ENCODE measurements around the gene ARMH1. TPM values are rescaled to one million over a fixed set of nuclear protein-coding genes. Genes with fewer than 3 reads are reported as not detected.
A peak's percentile ranks its signal among the peaks of the same experiment; 100 is the strongest.
"Not testable (repeated sequence)": the region's sequence is repeated elsewhere in the genome, so short reads cannot be mapped to it uniquely, and the experiment has no call there.

Gene ARMH1
- total RNA-seq, 2 experiments from 2014 or later: 139 to 144 TPM

DNA sequence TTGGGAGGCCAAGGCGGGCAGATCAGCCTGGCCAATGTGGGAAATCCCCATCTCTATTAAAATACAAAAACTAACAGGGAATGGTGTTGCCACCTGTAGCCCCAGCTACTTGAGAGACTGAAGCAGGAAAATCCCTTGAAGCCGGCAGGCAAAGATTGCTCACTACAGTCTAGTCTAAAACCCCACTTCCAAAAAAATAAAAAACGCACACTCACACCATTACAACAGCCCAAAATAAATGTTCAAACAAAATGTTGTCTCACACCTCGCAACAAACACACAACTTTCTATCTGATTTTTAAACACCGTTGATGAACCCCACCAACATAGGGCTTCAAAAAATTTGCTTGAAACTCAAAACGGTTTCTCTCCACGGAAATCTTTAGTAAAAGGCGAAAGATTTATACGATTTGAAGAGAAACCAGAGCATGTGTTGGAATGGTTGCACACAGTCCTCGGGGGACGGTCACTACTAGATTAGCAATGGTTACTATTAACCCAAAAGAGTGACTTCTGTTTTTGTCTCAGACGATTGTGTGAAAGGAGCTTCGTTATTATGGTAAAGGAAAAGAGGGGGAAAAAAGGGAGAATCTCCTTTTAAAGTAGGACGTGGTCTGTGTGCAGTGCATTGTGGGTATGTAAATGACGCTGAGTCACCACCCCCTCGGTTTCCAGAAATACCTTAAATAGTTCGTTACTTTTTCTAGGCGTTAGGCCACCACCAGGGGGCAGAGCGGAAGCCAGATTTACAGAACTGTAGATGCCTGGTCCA is 56.4 kb downstream of the ARMH1 start, which contains the start of gene RNU5D-1:
Gene RNU5D-1, minus strand, starts transcription at position 430 of the 772 bp plus-strand sequence.
- no peaks in the 10 kb centered on the region for H3K9me3 Mint-ChIP-seq
- peaks cover 4% of the 10 kb centered on the region for H3K27me3 Mint-ChIP-seq
- H3K4me1 Mint-ChIP-seq: peaks cover 46% of the 10 kb centered on the region
- DNase-seq: peak; percentile 88
- H3K36me3 Mint-ChIP-seq: peaks cover 10% of the 10 kb centered on the region
- H3K4me3 Mint-ChIP-seq: peak within 1 kb of the TSS; percentile 67
- H3K27ac Mint-ChIP-seq: peak within 1 kb of the TSS; percentile 99

- H3K27ac Mint-ChIP-seq: no peak overlapping the region
Observed at GRCh38 chr1:44733365-44733764, 58.9 kb downstream of the ARMH1 start.

GRCh38 chr1:44733784-44734183 is 59.3 kb downstream of the ARMH1 start:
- H3K27ac Mint-ChIP-seq: no peak overlapping the region
- peaks cover 4% of the 10 kb centered on the region for H3K27me3 Mint-ChIP-seq

More at GRCh38 chr1:44733365-44733764, 58.9 kb downstream of the ARMH1 start:
- Mint-ChIP-seq H3K4me3 (no peak overlapping the region), H3K27me3 (peaks cover 4% of the 10 kb centered on the region), H3K4me1 (peaks cover 28% of the 10 kb centered on the region), H3K36me3 (peaks cover 3% of the 10 kb centered on the region), H3K9me3 (no peaks in the 10 kb centered on the region)
- DNase-seq: no peak

GRCh38 chr1:44735992-44736391 is 61.5 kb downstream of the ARMH1 start:
- no peak overlapping the region for H3K4me3 Mint-ChIP-seq
- H3K27me3 Mint-ChIP-seq: peaks cover under 1% of the 10 kb centered on the region
- no peak overlapping the region for H3K27ac Mint-ChIP-seq
- DNase-seq: no peak
- H3K4me1 Mint-ChIP-seq: peaks cover 13% of the 10 kb centered on the region
- H3K36me3 Mint-ChIP-seq: peaks cover 5% of the 10 kb centered on the region
- H3K9me3 Mint-ChIP-seq: no peaks in the 10 kb centered on the region

More at GRCh38 chr1:44733784-44734183, 59.3 kb downstream of the ARMH1 start:
- Mint-ChIP-seq H3K4me1 (peaks cover 27% of the 10 kb centered on the region), H3K36me3 (peaks cover 3% of the 10 kb centered on the region), H3K9me3 (no peaks in the 10 kb centered on the region), H3K4me3 (no peak overlapping the region)
- DNase-seq: no peak

- H3K9me3 Mint-ChIP-seq, DNase-seq, H3K27me3 Mint-ChIP-seq: not testable (repeated sequence)
- peak overlapping the region; percentile 92 for H3K27ac Mint-ChIP-seq
- H3K36me3 Mint-ChIP-seq: peaks cover 19% of the 10 kb centered on the region
- peak overlapping the region; percentile 97 for H3K4me3 Mint-ChIP-seq
- peaks cover 12% of the 10 kb centered on the region for H3K4me1 Mint-ChIP-seq
Observed at GRCh38 chr1:44738953-44739306, 64.4 kb downstream of the ARMH1 start.

GRCh38 chr1:44739307-44740178 is 65.0 kb downstream of the ARMH1 start, which contains the start of gene KIF2C:
Gene KIF2C (plus strand): TSS chr1:44739837. CDS start chr1:44739933, 96 bp downstream.
- H3K27ac Mint-ChIP-seq: peak within 1 kb of the TSS; percentile 92
- H3K4me1 Mint-ChIP-seq: peaks cover 12% of the 10 kb centered on the region
- peak; percentile 98 for DNase-seq
- H3K27me3 Mint-ChIP-seq: no peaks in the 10 kb centered on the region
- H3K36me3 Mint-ChIP-seq: peaks cover 22% of the 10 kb centered on the region
- H3K4me3 Mint-ChIP-seq: peak within 1 kb of the TSS; percentile 97
- no peaks in the 10 kb centered on the region for H3K9me3 Mint-ChIP-seq

- H3K9me3 Mint-ChIP-seq: no peaks in the 10 kb centered on the region
- peaks cover 23% of the 10 kb centered on the region for H3K36me3 Mint-ChIP-seq
Observed at GRCh38 chr1:44740179-44740617, 65.7 kb downstream of the ARMH1 start.

GRCh38 chr1:44743211-44743610 is 68.7 kb downstream of the ARMH1 start:
- Mint-ChIP-seq H3K27me3 (no peaks in the 10 kb centered on the region), H3K9me3 (no peaks in the 10 kb centered on the region), H3K36me3 (peaks cover 33% of the 10 kb centered on the region), H3K4me3 (no peak overlapping the region), H3K4me1 (peaks cover 12% of the 10 kb centered on the region), H3K27ac (peak overlapping the region; percentile 6)
- DNase-seq: no peak

More at GRCh38 chr1:44740179-44740617, 65.7 kb downstream of the ARMH1 start:
- Mint-ChIP-seq H3K4me1 (peaks cover 12% of the 10 kb centered on the region), H3K27ac (peak overlapping the region; percentile 92), H3K4me3 (peak overlapping the region; percentile 97), H3K27me3 (no peaks in the 10 kb centered on the region)
- no peak for DNase-seq

- Mint-ChIP-seq H3K27ac (no peak overlapping the region), H3K36me3 (peaks cover 31% of the 10 kb centered on the region), H3K9me3 (no peaks in the 10 kb centered on the region), H3K4me3 (no peak overlapping the region), H3K27me3 (no peaks in the 10 kb centered on the region), H3K4me1 (peaks cover 10% of the 10 kb centered on the region)
- no peak for DNase-seq
Observed at GRCh38 chr1:44747878-44748277, 73.4 kb downstream of the ARMH1 start.

GRCh38 chr1:44757420-44757819 is 82.9 kb downstream of the ARMH1 start:
- H3K4me3 Mint-ChIP-seq: no peak overlapping the region
- DNase-seq: no peak
- peaks cover 16% of the 10 kb centered on the region for H3K4me1 Mint-ChIP-seq
- no peaks in the 10 kb centered on the region for H3K9me3 Mint-ChIP-seq
- no peaks in the 10 kb centered on the region for H3K27me3 Mint-ChIP-seq
- peak overlapping the region; percentile 6 for H3K27ac Mint-ChIP-seq
- peaks cover 62% of the 10 kb centered on the region for H3K36me3 Mint-ChIP-seq

DNA sequence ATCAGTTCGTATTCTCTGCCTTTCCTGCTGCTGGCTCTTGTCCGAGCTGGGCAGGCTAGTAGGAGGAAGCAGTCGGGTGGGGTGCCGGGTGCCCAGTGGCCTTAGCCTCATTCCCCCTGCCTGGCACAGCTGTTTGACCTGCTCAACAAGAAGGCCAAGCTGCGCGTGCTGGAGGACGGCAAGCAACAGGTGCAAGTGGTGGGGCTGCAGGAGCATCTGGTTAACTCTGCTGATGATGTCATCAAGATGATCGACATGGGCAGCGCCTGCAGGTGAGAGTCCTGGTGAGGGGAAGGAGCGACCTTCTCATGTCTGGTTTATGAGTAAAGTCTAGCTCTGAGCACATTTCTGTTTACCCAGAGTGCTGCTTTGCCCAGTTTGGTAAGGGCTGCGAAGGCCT is 84.6 kb downstream of the ARMH1 start:
- H3K4me3 Mint-ChIP-seq: no peak overlapping the region
- no peak for DNase-seq
- peaks cover 5% of the 10 kb centered on the region for H3K4me1 Mint-ChIP-seq
- H3K27me3 Mint-ChIP-seq: no peaks in the 10 kb centered on the region
- peaks cover 61% of the 10 kb centered on the region for H3K36me3 Mint-ChIP-seq
- H3K27ac Mint-ChIP-seq: no peak overlapping the region
- H3K9me3 Mint-ChIP-seq: no peaks in the 10 kb centered on the region

DNA sequence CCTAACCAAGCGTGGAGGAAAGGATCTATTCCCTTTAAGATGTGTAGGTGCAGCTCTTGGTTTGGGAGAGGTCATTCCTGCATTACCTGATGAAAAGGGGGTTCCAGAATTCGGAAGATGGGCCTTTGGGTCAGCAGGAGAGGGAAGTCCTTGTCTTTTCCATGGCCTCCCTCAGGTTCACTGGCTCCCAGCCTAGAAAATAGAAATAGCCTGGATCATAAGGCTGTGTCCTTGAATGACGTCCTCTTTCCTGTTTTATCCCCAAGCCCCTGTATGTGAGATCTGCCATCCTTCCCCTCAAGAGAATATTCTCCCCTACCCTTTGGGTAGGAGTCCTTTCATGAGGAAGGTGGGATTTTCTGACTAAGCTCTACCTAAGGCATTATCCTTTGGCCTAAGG is 86.4 kb downstream of the ARMH1 start:
- Mint-ChIP-seq H3K9me3 (no peaks in the 10 kb centered on the region), H3K4me1 (peaks cover 5% of the 10 kb centered on the region), H3K36me3 (peaks cover 55% of the 10 kb centered on the region), H3K27ac (no peak overlapping the region), H3K27me3 (no peaks in the 10 kb centered on the region), H3K4me3 (no peak overlapping the region)
- DNase-seq: no peak

- peaks cover 22% of the 10 kb centered on the region for H3K36me3 Mint-ChIP-seq
Observed at GRCh38 chr1:44766421-44766820, 91.9 kb downstream of the ARMH1 start.

More at GRCh38 chr1:44766421-44766820, 91.9 kb downstream of the ARMH1 start:
- not testable (repeated sequence) for H3K9me3 Mint-ChIP-seq, DNase-seq, H3K4me3 Mint-ChIP-seq, H3K27me3 Mint-ChIP-seq, H3K4me1 Mint-ChIP-seq, H3K27ac Mint-ChIP-seq
